Measurements from ENCODE around the gene MFF. TPM values are rescaled to one million over a fixed set of nuclear protein-coding genes. Genes with fewer than 3 reads are reported as not detected.

The MFF gene
- total and polyA plus RNA-seq, 10 of the 15 experiments (the other 5 are each of a cell fraction or from before 2014, with no cell fraction given) = 19.6 to 131 (median 106) TPM

DNA sequence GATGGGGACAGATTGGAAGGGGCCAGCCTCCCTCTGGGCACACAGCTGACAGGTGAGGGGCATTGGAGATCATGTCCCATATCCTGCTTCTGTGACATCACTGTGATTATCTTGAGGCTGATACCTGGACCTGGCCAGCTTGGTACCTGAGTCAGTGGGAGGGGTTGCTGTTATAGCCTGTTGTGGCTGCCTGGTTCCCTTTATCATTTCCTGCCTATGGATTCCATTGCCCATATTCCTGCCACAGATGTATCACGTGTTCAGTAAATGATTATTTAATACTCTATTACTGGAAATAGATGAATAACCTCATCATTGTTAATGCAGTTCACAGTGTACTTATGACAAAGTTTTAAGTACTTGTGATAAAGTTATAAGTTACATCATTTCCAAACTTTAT is 70.5 kb downstream of the MFF start (continued):
- TF ChIP-seq, protein P1, sequence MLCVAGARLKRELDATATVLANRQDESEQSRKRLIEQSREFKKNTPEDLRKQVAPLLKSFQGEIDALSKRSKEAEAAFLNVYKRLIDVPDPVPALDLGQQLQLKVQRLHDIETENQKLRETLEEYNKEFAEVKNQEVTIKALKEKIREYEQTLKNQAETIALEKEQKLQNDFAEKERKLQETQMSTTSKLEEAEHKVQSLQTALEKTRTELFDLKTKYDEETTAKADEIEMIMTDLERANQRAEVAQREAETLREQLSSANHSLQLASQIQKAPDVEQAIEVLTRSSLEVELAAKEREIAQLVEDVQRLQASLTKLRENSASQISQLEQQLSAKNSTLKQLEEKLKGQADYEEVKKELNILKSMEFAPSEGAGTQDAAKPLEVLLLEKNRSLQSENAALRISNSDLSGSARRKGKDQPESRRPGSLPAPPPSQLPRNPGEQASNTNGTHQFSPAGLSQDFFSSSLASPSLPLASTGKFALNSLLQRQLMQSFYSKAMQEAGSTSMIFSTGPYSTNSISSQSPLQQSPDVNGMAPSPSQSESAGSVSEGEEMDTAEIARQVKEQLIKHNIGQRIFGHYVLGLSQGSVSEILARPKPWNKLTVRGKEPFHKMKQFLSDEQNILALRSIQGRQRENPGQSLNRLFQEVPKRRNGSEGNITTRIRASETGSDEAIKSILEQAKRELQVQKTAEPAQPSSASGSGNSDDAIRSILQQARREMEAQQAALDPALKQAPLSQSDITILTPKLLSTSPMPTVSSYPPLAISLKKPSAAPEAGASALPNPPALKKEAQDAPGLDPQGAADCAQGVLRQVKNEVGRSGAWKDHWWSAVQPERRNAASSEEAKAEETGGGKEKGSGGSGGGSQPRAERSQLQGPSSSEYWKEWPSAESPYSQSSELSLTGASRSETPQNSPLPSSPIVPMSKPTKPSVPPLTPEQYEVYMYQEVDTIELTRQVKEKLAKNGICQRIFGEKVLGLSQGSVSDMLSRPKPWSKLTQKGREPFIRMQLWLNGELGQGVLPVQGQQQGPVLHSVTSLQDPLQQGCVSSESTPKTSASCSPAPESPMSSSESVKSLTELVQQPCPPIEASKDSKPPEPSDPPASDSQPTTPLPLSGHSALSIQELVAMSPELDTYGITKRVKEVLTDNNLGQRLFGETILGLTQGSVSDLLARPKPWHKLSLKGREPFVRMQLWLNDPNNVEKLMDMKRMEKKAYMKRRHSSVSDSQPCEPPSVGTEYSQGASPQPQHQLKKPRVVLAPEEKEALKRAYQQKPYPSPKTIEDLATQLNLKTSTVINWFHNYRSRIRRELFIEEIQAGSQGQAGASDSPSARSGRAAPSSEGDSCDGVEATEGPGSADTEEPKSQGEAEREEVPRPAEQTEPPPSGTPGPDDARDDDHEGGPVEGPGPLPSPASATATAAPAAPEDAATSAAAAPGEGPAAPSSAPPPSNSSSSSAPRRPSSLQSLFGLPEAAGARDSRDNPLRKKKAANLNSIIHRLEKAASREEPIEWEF (IDR thresholded peaks at IDR 0.05; ENCODE audit: insufficient replicate concordance, low read depth, low read length) = no peak
- TF ChIP-seq NRF1 (conservative IDR thresholded peaks at IDR 0.05; ENCODE audit: low read depth, low read length) (no peak), HCFC1 (IDR thresholded peaks at IDR 0.05; ENCODE audit: low read length) (no peak), POLR2AphosphoS5 (IDR thresholded peaks at IDR 0.05; ENCODE audit: low read length) (no peak), TCF3 (IDR thresholded peaks at IDR 0.05; ENCODE audit: borderline replicate concordance, insufficient read depth, low read depth, low read length) (no peak), CBX3 (IDR thresholded peaks at IDR 0.05; ENCODE audit: borderline replicate concordance, low read depth) (no peak), FOXM1 (IDR thresholded peaks at IDR 0.05; ENCODE audit: low read depth, low read length) (no peak)
- TF ChIP-seq, protein P2, sequence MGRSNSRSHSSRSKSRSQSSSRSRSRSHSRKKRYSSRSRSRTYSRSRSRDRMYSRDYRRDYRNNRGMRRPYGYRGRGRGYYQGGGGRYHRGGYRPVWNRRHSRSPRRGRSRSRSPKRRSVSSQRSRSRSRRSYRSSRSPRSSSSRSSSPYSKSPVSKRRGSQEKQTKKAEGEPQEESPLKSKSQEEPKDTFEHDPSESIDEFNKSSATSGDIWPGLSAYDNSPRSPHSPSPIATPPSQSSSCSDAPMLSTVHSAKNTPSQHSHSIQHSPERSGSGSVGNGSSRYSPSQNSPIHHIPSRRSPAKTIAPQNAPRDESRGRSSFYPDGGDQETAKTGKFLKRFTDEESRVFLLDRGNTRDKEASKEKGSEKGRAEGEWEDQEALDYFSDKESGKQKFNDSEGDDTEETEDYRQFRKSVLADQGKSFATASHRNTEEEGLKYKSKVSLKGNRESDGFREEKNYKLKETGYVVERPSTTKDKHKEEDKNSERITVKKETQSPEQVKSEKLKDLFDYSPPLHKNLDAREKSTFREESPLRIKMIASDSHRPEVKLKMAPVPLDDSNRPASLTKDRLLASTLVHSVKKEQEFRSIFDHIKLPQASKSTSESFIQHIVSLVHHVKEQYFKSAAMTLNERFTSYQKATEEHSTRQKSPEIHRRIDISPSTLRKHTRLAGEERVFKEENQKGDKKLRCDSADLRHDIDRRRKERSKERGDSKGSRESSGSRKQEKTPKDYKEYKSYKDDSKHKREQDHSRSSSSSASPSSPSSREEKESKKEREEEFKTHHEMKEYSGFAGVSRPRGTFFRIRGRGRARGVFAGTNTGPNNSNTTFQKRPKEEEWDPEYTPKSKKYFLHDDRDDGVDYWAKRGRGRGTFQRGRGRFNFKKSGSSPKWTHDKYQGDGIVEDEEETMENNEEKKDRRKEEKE (IDR thresholded peaks at IDR 0.05) = no peak
